HepG2 (cell line): ENCODE measurements around the gene DDX23. TPM values are rescaled to one million over a fixed set of nuclear protein-coding genes. Genes with fewer than 3 reads are reported as not detected.

Experiments used
- GLI4 ChIP-seq: sonication (generic); formaldehyde crosslinking; IDR thresholded peaks from 2 replicates; pipeline ENCODE4 v1.5.1; 2020; ENCODE audit warnings: missing genetic modification reagents, mild to moderate bottlenecking, moderate library complexity, borderline replicate concordance
- GMEB1 ChIP-seq: sonication (generic); formaldehyde crosslinking; IDR thresholded peaks from 2 replicates; pipeline ENCODE4 v1.5.1; 2020; ENCODE audit warnings: missing genetic modification reagents, mild to moderate bottlenecking, borderline replicate concordance
- HNF1B ChIP-seq: sonication (generic); formaldehyde crosslinking; IDR thresholded peaks from 2 replicates; pipeline ENCODE4 v1.5.1; 2020; ENCODE audit warnings: mild to moderate bottlenecking, moderate library complexity, missing genetic modification reagents
- HNRNPK ChIP-seq: fragments of 200-400 bp; formaldehyde crosslinking; IDR thresholded peaks from 2 replicates; pipeline ENCODE4 v1.6.1; 2018; ENCODE audit warnings: low read length, low read depth, moderate library complexity, mild to moderate bottlenecking; ENCODE audit not compliant: poor library complexity, severe bottlenecking
- MATR3 ChIP-seq: sonication (generic); formaldehyde crosslinking; IDR thresholded peaks from 2 replicates; pipeline ENCODE4 v1.4.0; 2020; ENCODE audit warnings: missing genetic modification reagents
- MYC ChIP-seq: sonication (generic); formaldehyde crosslinking; IDR thresholded peaks from 2 replicates; pipeline ENCODE4 v1.9.0; 2021; ENCODE audit warnings: missing genetic modification reagents, borderline replicate concordance
- PHF20 ChIP-seq: sonication (generic); formaldehyde crosslinking; IDR thresholded peaks from 2 replicates; pipeline ENCODE4 v1.5.0; 2020; ENCODE audit warnings: mild to moderate bottlenecking, missing genetic modification reagents
- RFX1 ChIP-seq: fragments of 450-650 bp; IDR thresholded peaks from 2 replicates; pipeline ENCODE4 v1.6.1; 2017
- SKIL ChIP-seq: sonication (generic); formaldehyde crosslinking; IDR thresholded peaks from 2 replicates; pipeline ENCODE4 v1.8.0; 2022; ENCODE audit warnings: missing genetic modification reagents, mild to moderate bottlenecking, moderate library complexity, borderline replicate concordance
- SOX6 ChIP-seq, 2 experiments: fragments of 450-650 bp in 1 of 2; sonication (generic) in 1 of 2; formaldehyde crosslinking in 1 of 2; IDR thresholded peaks; 2 replicates each; pipeline versions ENCODE4 v1.4.0 to v1.6.1; 2017 to 2020; ENCODE audit warnings: antibody characterized with exemption in 1 of 2, mild to moderate bottlenecking in 1 of 2, missing genetic modification reagents in 1 of 2
- THRA ChIP-seq: sonication (generic); formaldehyde crosslinking; IDR thresholded peaks from 2 replicates; pipeline ENCODE4 v1.4.0; 2020; ENCODE audit warnings: missing genetic modification reagents, borderline replicate concordance
- WIZ ChIP-seq: sonication (generic); formaldehyde crosslinking; IDR thresholded peaks from 2 replicates; pipeline ENCODE4 v1.5.1; 2020; ENCODE audit warnings: mild to moderate bottlenecking, missing genetic modification reagents
- ZFP90 ChIP-seq: sonication (generic); formaldehyde crosslinking; IDR thresholded peaks from 2 replicates; pipeline ENCODE4 v1.8.0; 2022; ENCODE audit warnings: missing genetic modification reagents, mild to moderate bottlenecking, inconsistent platforms, borderline replicate concordance
- ZFX ChIP-seq: sonication (generic); formaldehyde crosslinking; IDR thresholded peaks from 2 replicates; pipeline ENCODE4 v1.4.0; 2020; ENCODE audit warnings: mild to moderate bottlenecking, low read depth, missing genetic modification reagents, moderate library complexity
- ZNF256 ChIP-seq: sonication (generic); formaldehyde crosslinking; conservative IDR thresholded peaks from 2 replicates; pipeline ENCODE4 v1.4.0; 2020; ENCODE audit warnings: missing genetic modification reagents
- ZNF383 ChIP-seq: sonication (generic); formaldehyde crosslinking; IDR thresholded peaks from 2 replicates; pipeline ENCODE4 v1.4.0; 2020; ENCODE audit warnings: missing genetic modification reagents, mild to moderate bottlenecking, borderline replicate concordance
- ZNF749 ChIP-seq: sonication (generic); formaldehyde crosslinking; IDR thresholded peaks from 2 replicates; pipeline ENCODE4 v1.8.0; 2022; ENCODE audit warnings: mild to moderate bottlenecking, missing genetic modification reagents, moderate library complexity, borderline replicate concordance
- ZNF75D ChIP-seq: sonication (generic); formaldehyde crosslinking; IDR thresholded peaks from 2 replicates; pipeline ENCODE4 v1.8.1; 2023; ENCODE audit warnings: missing genetic modification reagents, mild to moderate bottlenecking, borderline replicate concordance
- polyA plus RNA-seq, 8 experiments: library from polyadenylated mRNA; depleted of rRNA in 3 of 8; stranded (reverse) in 7 of 8; unstranded in 1 of 8; fragments of >200 nt; fragmentation: Illumina TruSeq in 4 of 8; extraction: Trizol in 4 of 8; gene quantifications; 2 replicates each; pipeline versions ENCODE4 v1.2.1 to v1.2.3, GENCODE V29; 2011 to 2016; ENCODE audit warnings: low read depth in 4 of 8, missing spikeins in 1 of 8, mixed read lengths in 1 of 8; ENCODE audit not compliant: insufficient read depth in 1 of 8
- total RNA-seq, 5 experiments: library from RNA; depleted of rRNA; stranded (reverse); fragments of >200 nt; fragmentation: Illumina TruSeq; extraction: Trizol; gene quantifications; 2 replicates each; pipeline ENCODE4 v1.2.3, GENCODE V29; 2016; ENCODE audit warnings: low read depth in 1 of 5
- TF ChIP-seq, protein P1 (sequence below): sonication (generic); formaldehyde crosslinking; IDR thresholded peaks from 2 replicates; pipeline ENCODE4 v1.5.0; 2020; ENCODE audit warnings: missing genetic modification reagents, mild to moderate bottlenecking, borderline replicate concordance

DDX23 gene
- total and polyA plus RNA-seq, 2 of the 13 experiments (the other 11 are each of a cell fraction or from before 2014, with no cell fraction given): 35.7 to 90.0 TPM

GRCh38 chr12:48883305-48884161, 31.6 kb upstream of the DDX23 start (continued):
- TF ChIP-seq HNF1B (CRISPR knock-in tag) (peak; percentile 58; the same call in 1 of the 2 replicates), HNRNPK (no peak), SOX6 (IDR thresholded peaks at IDR 0.05) (no peak), SOX6 (CRISPR knock-in tag; IDR thresholded peaks at IDR 0.05) (peak; percentile 95), ZFP90 (no peak), ZNF383 (CRISPR knock-in tag) (no peak), GMEB1 (CRISPR knock-in tag) (no peak), ZNF256 (CRISPR knock-in tag) (no peak), ZFX (CRISPR knock-in tag) (peak; percentile 61), MYC (CRISPR knock-in tag) (no peak), PHF20 (CRISPR knock-in tag) (no peak), ZNF75D (CRISPR knock-in tag) (no peak), GLI4 (CRISPR knock-in tag) (no peak), RFX1 (peak; percentile 53; the same call in 1 of the 2 replicates), ZNF749 (CRISPR knock-in tag) (no peak), SKIL (CRISPR knock-in tag) (peak; percentile 90), MATR3 (no peak), THRA (peak; percentile 45; the same call in 1 of the 2 replicates), WIZ (CRISPR knock-in tag) (no peak)
- TF ChIP-seq, protein P1, sequence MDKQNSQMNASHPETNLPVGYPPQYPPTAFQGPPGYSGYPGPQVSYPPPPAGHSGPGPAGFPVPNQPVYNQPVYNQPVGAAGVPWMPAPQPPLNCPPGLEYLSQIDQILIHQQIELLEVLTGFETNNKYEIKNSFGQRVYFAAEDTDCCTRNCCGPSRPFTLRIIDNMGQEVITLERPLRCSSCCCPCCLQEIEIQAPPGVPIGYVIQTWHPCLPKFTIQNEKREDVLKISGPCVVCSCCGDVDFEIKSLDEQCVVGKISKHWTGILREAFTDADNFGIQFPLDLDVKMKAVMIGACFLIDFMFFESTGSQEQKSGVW: no peak
